Prostate gland (tissue), 2 donors: ENCODE measurements around the gene DNLZ. TPM values are rescaled to one million over a fixed set of nuclear protein-coding genes. Genes with fewer than 3 reads are reported as not detected.

ENCODE experiments used
- DNase-seq: peaks from one replicate; pipeline ENCODE4 v3.0.0-alpha.2; 2019; ENCODE audit warnings: low spot score
- H3K27ac ChIP-seq, 2 donors: fragments of 200-600 bp; sonication (generic); 2 replicates each; pipeline ENCODE4 v1.5.1; 2017 to 2019
- H3K27me3 ChIP-seq: fragments of 200-600 bp; sonication (generic); replicated peaks from 2 replicates; pipeline ENCODE4 v1.5.1; 2019; ENCODE audit not compliant: insufficient read depth
- H3K36me3 ChIP-seq, 2 donors: fragments of 200-600 bp; sonication (generic); 1 replicate in 1 of 2; 2 replicates in 1 of 2; pipeline versions ENCODE4 v1.5.1 to v1.8.1; 2017 to 2019
- H3K4me1 ChIP-seq: fragments of 200-600 bp; sonication (generic); replicated peaks from 2 replicates; pipeline ENCODE4 v1.5.1; 2019
- H3K4me3 ChIP-seq, 2 donors: fragments of 200-600 bp; sonication (generic); 2 replicates each; pipeline ENCODE4 v1.5.1; 2017 to 2019
- H3K9me3 ChIP-seq: fragments of 200-600 bp; sonication (generic); 2 replicates; pipeline ENCODE4 v1.5.1; 2017
- CTCF ChIP-seq, 4 experiments: fragments of 200-600 bp in 2 of 4; fragments of 450-650 bp in 2 of 4; sonication (generic) in 2 of 4; IDR thresholded peaks; 1 replicate in 3 of 4; 2 replicates in 1 of 4; pipeline ENCODE4 v1.5.1; 2016 to 2019; ENCODE audit warnings: antibody characterized with exemption in 4 of 4, mild to moderate bottlenecking in 2 of 4, moderate library complexity in 2 of 4
- POLR2A ChIP-seq: fragments of 450-650 bp; IDR thresholded peaks from one replicate; pipeline ENCODE4 v1.6.1; 2016; ENCODE audit warnings: antibody characterized with exemption, mild to moderate bottlenecking
- POLR2AphosphoS5 ChIP-seq: sonication (generic); formaldehyde crosslinking; IDR thresholded peaks from one replicate; pipeline ENCODE4 v1.6.1; 2017; ENCODE audit warnings: antibody characterized with exemption
- WGBS: methylation state at CpG from one replicate; pipeline ENCODE4 v1.1.5; 2018; 5-methylcytosine and 5-hydroxymethylcytosine counted together
- intact Hi-C: fragments of 100-400 bp; cut with DNase I; formaldehyde crosslinking; loops from one replicate; pipeline ENCODE4 v1.14.2; 2022
- total RNA-seq, 2 donors: library from RNA; depleted of rRNA; stranded (reverse); fragments of >200 nt; gene quantifications; one replicate each; pipeline ENCODE4 v1.1.0, GENCODE V29; 2016

DNLZ gene
- total RNA-seq, 2 donors from 2014 or later = 37.6 to 64.3 TPM

- H3K9me3 ChIP-seq = no peaks in the 10 kb centered on the region
- no peak overlapping the region for H3K4me3 ChIP-seq
- peaks cover 7% of the 10 kb centered on the region for H3K4me1 ChIP-seq
- no peaks in the 10 kb centered on the region for H3K27me3 ChIP-seq
- WGBS = 92% methylated on average over 17 of the region's 17 CpGs
- DNase-seq = no peak
- TF ChIP-seq POLR2A = no peak
- TF ChIP-seq CTCF (IDR thresholded peaks at IDR 0.05) = no peak
- TF ChIP-seq POLR2AphosphoS5 = no peak
- H3K36me3 ChIP-seq = peaks cover 0 to 5% of the 10 kb centered on the region in 2 donors
- H3K27ac ChIP-seq = no peak overlapping the region
- intact Hi-C loops = no loop called here
These were observed 30.1 kb downstream of the DNLZ start for GRCh38 chr9:136333486-136333885.

- H3K4me3 ChIP-seq = no peak overlapping the region
- H3K27me3 ChIP-seq = no peaks in the 10 kb centered on the region
- no peak for DNase-seq
- intact Hi-C loops = no loop called here
- 89% methylated on average over 12 of the region's 12 CpGs for WGBS
- TF ChIP-seq CTCF (IDR thresholded peaks at IDR 0.05) = no peak
- TF ChIP-seq POLR2AphosphoS5 = no peak
- no peak for TF ChIP-seq POLR2A
- peaks cover 11% of the 10 kb centered on the region for H3K4me1 ChIP-seq
- H3K9me3 ChIP-seq = no peaks in the 10 kb centered on the region
- peaks cover 0 to 5% of the 10 kb centered on the region in 2 donors for H3K36me3 ChIP-seq
- H3K27ac ChIP-seq = no peak overlapping the region
These were observed 30.5 kb downstream of the DNLZ start for GRCh38 chr9:136333045-136333444.

- no peak for DNase-seq
- TF ChIP-seq POLR2AphosphoS5 = no peak
- no peak for TF ChIP-seq POLR2A
- TF ChIP-seq CTCF (IDR thresholded peaks at IDR 0.05) = no peak
- Histone ChIP-seq H3K4me3 (no peak overlapping the region), H3K27ac (no peak overlapping the region), H3K9me3 (no peaks in the 10 kb centered on the region), H3K4me1 (peaks cover 14% of the 10 kb centered on the region), H3K27me3 (no peaks in the 10 kb centered on the region), H3K36me3 (peaks cover 0 to 4% of the 10 kb centered on the region in 2 donors)
- intact Hi-C loops = no loop called here
- WGBS = 73% methylated on average over 11 of the region's 11 CpGs
These were observed 31.0 kb downstream of the DNLZ start for GRCh38 chr9:136332482-136332983.

- Histone ChIP-seq H3K36me3 (no peaks in the 10 kb centered on the region), H3K4me3 (no peak overlapping the region), H3K9me3 (no peaks in the 10 kb centered on the region), H3K27ac (no peak overlapping the region), H3K4me1 (peaks cover 14% of the 10 kb centered on the region), H3K27me3 (no peaks in the 10 kb centered on the region)
- TF ChIP-seq CTCF (IDR thresholded peaks at IDR 0.05) (no peak), POLR2AphosphoS5 (no peak), POLR2A (no peak)
- WGBS = 82% methylated on average over 46 of the region's 46 CpGs
- intact Hi-C loops = no loop called here
- DNase-seq = no peak
These were observed 31.7 kb downstream of the DNLZ start for GRCh38 chr9:136331556-136332481.

- Histone ChIP-seq H3K4me1 (peaks cover 14% of the 10 kb centered on the region), H3K4me3 (no peak overlapping the region), H3K36me3 (no peaks in the 10 kb centered on the region), H3K9me3 (no peaks in the 10 kb centered on the region), H3K27me3 (no peaks in the 10 kb centered on the region), H3K27ac (no peak overlapping the region)
- TF ChIP-seq CTCF (IDR thresholded peaks at IDR 0.05) (no peak), POLR2A (no peak), POLR2AphosphoS5 (no peak)
- WGBS = 85% methylated on average over 13 of the region's 15 CpGs
- intact Hi-C loops = no loop called here
- DNase-seq = no peak
These were observed 32.5 kb downstream of the DNLZ start for GRCh38 chr9:136331030-136331429.
